HG03442 (cell line): ENCODE data around the gene PTPRT.

Experiments used
- ATAC-seq: cut with Tn5 transposase; IDR thresholded peaks from one replicate; pipeline ENCODE4 v1.9.1; 2021; ENCODE audit warnings: mild to moderate bottlenecking, moderate library complexity; ENCODE audit not compliant: unreplicated experiment

The PTPRT gene

DNA sequence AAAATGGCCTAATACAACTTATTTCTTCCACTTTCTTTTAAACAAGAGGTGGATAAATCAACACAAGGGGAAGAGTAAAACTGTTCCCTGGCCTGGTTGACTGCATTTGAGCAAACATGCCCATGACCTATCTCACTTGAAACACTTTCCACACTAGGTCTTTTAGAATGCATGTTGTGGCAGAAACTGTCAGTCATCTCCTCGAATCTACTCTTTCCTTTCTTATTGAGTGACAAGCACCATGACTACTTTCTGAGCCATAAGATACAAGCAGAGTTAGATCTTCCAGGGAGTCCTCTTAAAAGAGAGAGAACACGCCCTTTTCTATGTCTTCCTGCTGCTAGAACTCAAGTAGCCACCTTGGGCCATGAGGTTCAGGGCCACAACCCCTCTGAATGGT, 66.5 kb downstream of the PTPRT start:
- no peak for ATAC-seq

DNA sequence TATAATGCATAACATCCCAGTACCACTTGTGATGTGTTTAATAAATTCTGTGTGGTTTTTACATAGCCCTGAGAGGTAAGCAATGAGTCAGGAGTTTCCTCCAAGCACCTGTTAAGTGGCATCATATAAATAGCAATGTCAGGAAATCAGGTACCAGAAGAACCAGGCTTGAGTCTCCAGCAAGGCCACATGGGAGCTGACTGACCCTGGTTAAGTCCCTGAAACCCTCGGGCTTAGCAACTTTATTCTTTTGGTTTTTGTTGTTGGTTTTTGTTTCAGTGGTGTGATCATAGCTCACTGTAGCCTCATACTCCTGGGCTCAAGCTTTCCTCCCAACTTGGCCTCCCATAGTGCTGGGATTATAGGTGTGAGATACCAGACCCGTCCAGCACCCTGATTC, 70.0 kb downstream of the PTPRT start:
- no peak for ATAC-seq

DNA sequence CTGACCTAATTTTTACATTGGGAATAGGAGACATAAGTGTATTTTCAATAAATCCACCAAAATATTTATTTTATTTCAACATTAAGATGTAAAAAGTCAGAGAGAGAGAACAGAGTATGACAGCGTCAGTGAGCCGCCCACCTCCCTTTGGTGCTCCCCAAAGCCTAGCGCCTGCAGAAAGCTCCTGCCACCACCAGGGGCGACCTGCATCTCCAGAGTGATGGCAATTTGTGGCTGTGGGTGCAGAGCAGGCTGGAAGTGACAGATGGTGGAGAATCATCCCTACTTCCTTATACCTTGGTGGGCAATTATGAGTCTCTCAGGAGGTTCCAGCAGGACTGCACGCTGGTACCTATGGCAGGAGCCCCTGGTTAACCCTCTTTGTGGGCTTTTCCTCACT, 87.3 kb downstream of the PTPRT start:
- no peak for ATAC-seq

DNA sequence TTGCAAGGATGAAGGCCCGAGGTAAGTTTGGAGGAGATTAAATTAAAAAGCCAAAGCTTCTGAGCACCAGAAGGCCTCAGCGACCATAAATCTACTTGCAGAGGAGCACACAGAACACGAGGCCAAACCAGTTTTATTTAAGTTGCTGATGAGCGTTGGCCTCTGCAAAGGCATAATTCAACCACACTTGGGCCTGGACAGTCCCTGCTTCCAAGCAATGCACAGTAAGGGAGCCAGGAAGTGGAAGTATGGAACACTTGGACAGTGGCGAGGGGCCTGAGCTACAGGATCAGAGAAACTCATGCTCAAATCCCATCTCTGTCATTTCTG, 92.8 kb downstream of the PTPRT start:
- no peak for ATAC-seq

DNA sequence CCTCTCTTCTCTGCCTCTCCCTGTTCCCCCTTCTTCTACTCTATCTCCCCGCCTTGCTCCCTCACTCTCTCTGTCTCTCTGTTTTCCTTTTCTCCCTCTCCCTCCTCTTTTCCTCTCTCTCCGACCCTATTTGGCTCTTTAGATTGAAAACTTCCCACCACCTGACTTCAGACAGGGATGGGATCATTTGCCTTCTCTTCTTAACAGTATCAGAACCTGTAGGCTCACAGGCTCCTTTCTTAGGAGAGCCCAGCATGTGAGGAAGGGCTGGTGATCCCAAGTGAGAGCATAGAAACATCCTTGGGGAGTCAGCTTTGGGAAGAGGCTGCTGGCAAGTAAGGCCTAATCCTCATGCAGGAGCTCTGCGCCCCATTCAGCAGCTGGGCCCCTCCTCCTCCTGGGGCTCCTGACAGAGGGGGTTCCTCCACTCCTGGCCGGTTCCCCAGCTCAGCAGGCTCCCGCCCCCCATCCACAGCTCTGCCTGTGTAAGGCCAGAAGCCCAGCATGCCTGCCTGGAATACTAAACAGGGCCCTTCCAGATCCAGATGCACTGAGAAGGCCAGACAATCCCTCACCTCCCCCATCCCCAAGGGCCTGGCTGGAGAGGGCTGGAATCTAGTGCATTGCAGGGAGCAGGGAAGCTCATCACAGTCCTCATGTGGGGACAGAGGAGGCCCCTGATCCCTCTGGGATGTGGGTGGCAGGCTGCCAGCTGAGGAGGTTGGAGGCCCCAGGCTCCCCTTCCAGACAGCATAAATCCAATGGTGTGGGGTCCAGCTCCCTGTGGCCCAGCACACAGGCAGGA, 93.4 kb downstream of the PTPRT start:
- no peak for ATAC-seq

DNA sequence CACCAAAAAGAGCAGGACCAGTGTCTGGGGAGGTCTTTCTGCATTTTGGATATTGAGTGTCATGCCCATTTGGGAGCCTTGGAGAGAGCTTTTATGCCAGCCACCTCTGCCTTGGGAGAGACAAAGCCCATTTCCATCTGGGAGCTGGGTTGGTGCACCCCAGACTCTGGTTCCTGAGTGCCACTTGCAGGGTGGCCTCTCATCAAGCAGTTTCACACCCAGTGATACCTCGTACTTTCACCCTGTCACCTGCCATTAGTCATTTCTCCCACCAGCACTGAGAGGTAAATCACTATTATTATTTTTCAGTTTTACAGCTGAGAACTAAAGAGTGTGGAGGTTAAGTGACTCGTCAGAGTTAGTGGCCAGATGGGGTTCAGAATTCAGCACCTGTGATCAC, 94.7 kb downstream of the PTPRT start:
- ATAC-seq = no peak

DNA sequence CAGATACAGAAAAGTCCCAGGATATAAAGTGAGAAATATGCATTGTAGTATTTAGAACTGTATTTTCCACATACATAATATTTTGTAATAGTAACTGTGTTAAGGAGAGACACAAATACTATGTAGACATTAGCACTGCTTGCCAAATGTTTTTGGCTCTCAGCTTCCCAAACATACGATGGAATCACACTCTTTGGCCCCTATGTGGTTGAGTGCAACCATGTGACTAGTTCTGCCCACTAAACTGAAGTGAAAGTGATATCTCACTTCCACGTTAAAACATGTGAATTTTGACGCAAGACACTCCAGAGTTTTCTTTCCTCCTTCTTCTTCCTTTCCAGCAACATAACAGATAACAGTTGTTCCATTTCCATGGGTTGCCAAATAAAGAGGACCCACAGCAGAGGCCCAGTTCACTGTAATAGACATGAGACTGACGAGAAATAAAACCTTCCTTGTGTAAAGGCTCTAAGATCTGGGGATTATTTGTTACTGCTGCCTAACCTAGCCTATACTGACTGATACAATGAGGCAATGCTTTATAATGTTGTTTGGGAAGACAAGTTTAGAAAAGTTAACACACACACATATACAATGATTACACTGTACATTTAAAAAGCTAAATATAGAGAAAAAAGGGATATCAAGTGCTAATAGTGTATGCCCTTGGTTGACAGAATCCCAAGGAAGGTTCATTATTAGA, 97.2 kb downstream of the PTPRT start:
- ATAC-seq = no peak

DNA sequence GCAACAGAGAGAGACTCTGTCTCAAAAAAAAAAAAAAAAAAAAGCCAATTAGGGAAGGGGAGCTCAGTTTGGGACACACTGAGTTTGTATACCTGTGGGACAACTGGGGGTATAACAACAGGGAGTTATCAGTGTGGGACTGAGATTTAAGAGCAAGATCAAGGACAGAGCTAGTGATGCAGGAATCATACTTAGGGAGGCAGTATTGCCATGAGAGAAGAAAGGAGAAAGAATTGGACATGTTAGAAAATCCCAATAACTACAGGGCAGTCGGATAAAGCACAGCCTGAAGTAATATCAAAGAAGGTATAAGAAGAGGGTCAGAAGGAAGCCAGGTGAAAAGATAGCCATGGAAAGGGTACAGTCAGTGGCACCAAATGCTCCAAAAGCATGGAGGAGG, 121.2 kb downstream of the PTPRT start:
- ATAC-seq = no peak

DNA sequence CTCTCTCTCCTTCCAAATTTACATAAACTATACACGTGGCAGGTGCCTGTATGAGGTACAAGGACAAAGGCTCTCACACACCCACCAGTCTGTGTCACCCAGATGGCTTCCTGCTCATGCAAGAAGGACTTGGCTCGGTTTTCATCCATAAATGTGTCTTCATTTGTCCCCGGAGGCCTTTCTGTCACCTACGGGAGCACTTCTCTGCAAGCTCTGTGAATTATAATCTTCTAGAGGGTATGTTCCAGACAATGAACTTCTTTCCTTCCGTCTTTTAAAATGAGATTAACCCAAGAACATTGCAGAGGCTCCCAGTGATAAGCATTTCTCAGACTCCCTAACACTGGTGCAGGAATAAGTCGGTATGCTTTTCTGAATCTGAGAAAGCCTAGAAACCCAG, 123.6 kb downstream of the PTPRT start:
- no peak for ATAC-seq

DNA sequence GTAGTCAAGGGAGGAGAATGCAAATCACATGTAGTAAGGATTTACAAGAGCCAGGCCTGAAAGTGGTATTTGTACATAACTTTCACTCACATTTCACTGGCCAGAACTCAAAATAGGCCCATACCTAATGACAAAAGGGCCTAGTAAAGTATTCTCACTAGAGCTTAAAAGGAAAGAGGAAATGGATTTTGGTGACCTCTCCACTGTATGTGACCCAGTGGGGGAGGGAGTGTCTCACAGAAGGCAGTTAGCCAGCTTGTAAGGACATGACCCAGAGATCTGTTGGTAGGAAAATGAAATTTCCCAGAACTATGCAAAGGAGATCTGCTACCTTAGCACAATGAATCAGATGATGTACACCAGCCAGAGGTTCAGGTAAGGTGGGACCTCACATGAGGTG, 124.4 kb downstream of the PTPRT start:
- ATAC-seq = no peak

DNA sequence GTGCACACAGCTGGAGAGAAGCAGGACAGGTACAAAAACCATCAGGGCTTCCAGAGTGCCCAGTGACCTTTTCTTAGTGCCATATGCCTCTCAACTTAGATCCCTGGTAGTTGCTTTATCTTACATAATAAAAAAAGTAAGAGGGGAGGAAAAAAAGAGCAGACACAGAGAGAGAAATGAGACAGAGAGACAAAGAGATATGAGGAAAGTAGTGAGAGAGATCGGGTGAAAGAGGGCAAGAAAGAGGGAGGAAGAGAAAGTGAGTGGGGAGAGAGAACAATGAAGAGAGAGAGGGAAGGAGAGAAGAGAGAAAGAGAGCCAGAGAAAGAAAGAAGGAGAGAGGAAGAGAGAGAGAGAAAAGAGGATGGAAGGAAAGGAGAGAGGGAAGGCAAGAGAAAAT, 131.6 kb downstream of the PTPRT start:
- no peak for ATAC-seq

DNA sequence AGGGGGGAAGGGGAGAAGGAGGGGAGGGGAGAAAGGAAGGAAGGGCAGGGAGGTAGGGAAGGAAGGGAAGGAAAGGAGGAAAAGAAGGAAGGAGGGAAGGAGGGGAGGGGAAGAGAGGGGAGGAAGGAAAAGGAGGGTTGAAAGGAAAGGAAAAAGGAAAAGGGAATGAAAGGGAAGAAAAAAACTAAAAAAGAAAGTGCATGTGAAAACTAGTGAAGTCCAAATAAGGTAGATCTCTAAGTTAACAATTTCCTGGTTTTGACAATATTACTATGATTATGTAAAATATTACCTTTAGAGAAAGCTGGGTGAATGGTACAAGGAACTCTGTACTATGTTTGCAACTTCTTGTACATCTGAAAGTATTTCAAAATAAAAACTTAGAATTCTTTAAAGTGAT, 132.4 kb downstream of the PTPRT start:
- ATAC-seq = no peak

DNA sequence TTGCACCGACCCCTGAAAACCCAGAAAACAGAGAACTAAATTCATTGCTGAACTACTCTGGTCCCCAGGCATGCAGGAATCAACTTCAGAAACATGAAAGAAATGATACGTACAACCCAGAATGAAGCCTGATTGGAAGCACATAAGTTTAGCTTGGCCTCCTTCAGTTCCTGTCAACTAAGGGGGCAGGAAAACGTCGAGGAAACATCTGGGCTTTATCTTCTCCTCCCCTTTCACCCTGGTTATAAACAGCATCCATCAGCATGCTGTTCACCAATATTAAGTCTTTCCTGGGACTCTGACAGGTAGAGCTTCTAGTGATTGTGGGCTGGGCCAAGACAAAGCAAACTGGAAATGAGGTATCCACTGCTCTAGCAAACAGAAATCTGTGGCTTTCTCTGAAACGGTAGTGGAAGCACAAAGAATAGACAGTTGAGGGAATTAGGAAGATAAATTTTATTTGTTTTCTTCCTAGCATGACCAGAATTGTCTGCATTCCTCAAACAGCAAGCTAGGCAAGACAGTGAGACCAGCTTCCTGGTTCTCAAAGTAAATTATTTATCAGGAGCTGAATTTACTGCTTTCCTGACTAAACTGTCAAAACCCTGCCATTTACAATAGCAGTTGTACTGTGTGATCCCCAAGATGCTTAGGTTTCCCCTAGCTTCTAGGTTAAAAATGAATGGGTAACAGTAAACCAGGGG, 134.4 kb downstream of the PTPRT start:
- no peak for ATAC-seq

DNA sequence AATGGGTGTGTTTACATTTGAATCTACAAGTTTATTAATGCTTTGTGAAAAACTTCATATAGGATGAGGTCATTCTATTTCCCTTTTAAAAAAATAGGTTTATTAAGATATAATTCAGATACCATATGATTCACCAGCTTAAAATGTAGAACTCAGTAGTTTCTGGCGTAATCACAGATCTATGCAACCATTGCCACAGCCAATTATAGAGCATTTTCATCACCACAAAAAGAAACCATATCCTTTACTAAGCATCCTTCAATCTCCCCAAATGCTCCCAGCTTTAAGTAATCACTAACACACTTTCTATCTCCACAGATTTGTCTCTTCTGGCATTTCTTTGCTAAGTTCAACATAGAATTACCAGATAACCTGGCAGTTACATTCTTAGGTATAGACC, 137.2 kb downstream of the PTPRT start:
- no peak for ATAC-seq

DNA sequence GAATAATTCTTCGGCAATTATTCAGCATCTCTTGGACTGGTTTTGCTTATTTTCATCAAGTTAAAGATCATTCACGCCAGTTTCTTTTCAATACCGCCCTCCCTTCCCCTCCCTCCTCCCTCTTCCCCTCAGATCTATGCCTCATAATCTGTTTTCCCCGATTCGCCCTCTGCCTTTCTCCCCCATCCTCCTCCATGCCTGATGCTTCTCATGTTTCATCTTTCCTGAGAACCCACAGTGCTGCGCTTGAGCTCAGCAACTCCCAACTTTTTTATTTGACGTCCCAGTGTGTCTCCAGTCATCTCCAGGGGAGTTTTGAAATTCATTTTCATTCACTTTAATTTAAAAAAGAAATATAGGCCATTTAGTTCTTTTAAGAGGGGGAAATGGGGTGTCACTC, 142.7 kb downstream of the PTPRT start:
- ATAC-seq = no peak

DNA sequence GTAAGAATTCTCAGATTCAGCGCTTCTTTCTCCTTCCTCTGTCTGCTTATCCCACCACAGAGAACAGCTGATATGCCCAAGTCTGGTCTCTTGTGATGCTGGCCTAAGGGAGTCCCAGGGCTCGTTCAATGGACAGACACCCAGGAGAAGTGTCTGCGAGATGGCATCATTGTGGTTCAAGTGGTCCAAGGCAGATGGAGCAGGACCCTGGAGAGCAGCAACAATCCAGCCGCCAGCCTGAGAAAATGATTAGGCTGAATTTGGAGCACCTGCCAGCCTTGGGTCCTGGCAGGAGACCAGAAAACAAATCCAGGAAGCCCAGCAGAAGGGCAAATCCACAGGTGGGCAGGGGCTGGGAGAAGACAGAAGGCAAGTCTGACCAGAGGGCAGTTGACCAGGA, 145.8 kb downstream of the PTPRT start:
- ATAC-seq = no peak

DNA sequence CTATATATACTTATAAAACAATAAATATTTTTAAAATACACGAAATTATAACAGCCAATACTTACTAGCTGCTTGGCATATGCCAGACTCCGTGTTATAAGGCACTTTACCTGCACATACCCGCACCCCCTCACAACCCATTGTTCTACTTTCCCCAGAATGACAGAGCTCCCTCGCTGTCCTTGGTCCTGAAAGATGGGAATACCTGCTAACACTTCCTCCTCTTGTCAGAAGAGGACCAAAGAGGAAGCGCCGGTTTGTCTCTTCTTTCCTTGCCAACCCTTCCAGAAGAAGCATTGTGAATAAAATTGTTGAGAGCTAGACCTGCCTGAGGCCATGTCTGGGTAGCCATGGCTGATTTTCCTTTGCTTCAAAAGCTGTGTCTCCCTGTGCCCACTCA, 149.3 kb downstream of the PTPRT start:
- no peak for ATAC-seq

DNA sequence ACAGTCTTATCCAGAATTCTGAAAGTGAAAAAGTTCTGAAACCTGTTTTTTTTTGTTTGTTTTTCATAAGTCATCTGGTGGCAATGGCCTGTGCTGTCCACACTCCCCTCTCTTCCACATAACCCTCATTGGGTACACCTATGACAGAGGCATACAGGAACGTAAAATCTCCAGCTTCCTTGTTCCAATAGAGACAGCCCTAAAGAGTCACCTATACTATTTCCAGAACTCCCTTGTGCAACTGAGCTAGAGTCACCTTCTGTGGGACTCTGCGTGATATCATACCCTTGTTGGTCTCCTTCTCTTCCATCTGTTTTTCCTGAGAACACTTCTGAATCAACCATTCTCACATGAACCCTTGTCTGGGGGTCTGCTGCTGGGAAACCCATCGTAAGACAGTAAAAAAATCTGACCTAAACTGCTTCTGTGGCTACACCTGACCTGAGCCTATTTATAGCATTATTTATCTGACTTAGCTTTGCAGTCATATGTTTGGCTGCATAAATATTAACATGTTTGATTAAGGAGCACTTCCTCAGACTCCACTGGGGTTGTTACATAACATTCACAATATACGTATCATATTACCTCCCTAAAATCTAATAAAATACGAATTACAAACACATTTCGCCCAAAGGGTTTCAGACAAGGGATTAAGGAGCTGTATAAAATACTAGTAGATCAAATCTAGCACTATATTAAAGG, 151.9 kb downstream of the PTPRT start:
- no peak for ATAC-seq

DNA sequence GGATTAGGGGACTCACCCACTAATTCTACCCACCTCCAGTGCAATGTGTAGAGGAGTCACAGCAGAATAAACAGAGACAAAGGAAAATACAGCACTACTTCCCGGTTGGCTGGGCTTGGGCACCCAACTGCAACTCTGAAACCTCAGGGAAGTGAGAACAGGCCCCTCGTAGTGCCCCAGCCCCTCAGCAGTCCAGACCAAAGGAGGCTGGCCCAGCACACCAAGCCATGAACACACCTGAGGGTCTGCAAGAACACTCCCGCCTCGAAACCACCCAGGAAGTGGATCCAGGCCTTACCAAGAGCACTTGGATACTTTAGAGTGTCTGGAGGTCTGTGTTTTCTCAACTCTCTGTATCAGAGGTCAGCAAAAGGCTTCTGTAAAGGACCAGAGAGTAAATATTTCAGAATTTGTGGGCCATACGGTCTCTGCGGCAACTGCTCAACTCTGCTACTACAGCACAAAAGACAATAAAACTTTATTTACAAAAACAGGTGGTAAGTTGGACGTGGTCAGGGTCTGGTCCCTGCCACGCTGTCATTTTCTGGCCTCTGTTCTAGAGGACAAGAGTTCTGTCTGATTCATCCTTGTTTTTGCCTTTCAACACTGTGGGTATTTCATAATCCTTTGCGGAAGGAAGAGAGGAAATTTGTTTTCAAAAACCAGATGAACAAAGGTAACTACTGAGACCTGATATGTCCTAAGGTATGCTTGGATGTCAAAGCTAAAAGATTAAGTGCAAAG, 154.6 kb downstream of the PTPRT start:
- no peak for ATAC-seq

DNA sequence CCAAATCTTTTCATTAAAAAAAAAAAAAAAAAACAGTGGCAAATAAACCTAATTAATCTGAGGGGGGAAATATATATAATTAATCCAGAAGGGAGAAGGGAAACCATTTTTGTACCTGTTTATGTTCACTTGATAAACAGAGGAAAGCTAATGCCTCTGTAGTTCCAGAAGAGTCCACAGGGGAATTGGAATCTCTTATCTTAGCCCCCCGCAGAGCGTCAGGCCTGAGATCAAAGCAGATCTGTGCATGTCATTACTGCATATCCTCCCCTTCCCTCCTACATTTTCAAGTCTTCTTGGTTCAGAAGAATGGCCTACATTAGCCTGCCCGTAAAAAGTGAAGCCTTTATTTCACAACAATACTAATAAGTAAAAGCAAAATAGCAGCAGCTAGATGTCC, 157.2 kb downstream of the PTPRT start:
- no peak for ATAC-seq

DNA sequence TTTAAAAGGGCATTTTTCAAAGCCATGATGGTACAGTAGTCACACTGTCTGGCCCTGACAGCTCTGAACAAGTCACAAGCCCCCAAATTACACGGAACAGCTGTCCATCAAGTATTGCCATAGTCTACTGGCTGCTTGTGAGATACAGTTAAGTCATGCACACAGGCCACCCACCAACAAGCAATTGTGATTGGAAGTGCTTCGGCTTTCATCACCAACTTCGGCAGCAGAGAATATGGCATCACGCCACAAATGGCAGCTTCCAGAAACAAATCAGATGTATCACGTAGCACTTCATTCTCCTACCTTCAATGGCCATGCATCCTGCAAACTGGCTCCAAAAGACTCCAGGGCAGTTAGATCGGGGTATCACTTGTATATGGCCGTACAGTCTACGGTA, 160.5 kb downstream of the PTPRT start:
- no peak for ATAC-seq
